SK-N-SH (cell line): ENCODE data around the gene NCAM1. TPM values are rescaled to one million over a fixed set of nuclear protein-coding genes. Genes with fewer than 3 reads are reported as not detected.

ENCODE experiments used
- CTCF ChIA-PET: fragments of 300-600, 350-600 bp; formaldehyde crosslinking; extraction: SDS; loops from one replicate; lab custom pipeline; 2021; lab: Yijun Ruan, JAX
- POLR2A ChIA-PET: fragments of 350-600 bp; sonication (Branson Sonifier 250); formaldehyde crosslinking; extraction: SDS; loops from one replicate; lab custom pipeline; 2020; ENCODE audit warnings: antibody characterized with exemption, inconsistent platforms; lab: Yijun Ruan, JAX
- DNase-seq: peaks from one replicate; pipeline ENCODE4 v3.0.0; 2012
- H2AFZ ChIP-seq: fragments of 200-600 bp; sonication (generic); 2 replicates; pipeline ENCODE4 v1.8.1; 2016; ENCODE audit warnings: antibody characterized with exemption, mild to moderate bottlenecking, low read depth
- H3F3A ChIP-seq: fragments of 200-600 bp; sonication (generic); replicated peaks from 2 replicates; pipeline ENCODE3; 2016; ENCODE audit warnings: antibody characterized with exemption, mild to moderate bottlenecking; ENCODE audit not compliant: insufficient read depth
- H3K27ac ChIP-seq, 2 experiments: fragments of 200-500 bp in 1 of 2; fragments of 200-600 bp in 1 of 2; sonication (Bioruptor generic) in 1 of 2; sonication (generic), shearing (Covaris generic) in 1 of 2; 2 replicates each; pipeline versions ENCODE4 v1.5.1 to v1.6.1; 2014 to 2016; ENCODE audit warnings: low read depth in 2 of 2, inconsistent platforms in 1 of 2, low read length in 1 of 2, mild to moderate bottlenecking in 1 of 2, mixed read lengths in 1 of 2
- H3K27me3 ChIP-seq: fragments of 200-600 bp; sonication (generic), shearing (Covaris generic); 2 replicates; pipeline ENCODE4 v1.6.1; 2016; ENCODE audit warnings: mixed run types; ENCODE audit not compliant: insufficient read depth
- H3K36me3 ChIP-seq, 2 experiments: fragments of 200-500 bp in 1 of 2; fragments of 200-600 bp in 1 of 2; sonication (Bioruptor generic) in 1 of 2; sonication (generic) in 1 of 2; replicated peaks in 1 of 2; 2 replicates each; pipeline versions ENCODE3 to v1.5.1; 2014 to 2016; ENCODE audit warnings: low read length in 1 of 2, mild to moderate bottlenecking in 1 of 2; ENCODE audit not compliant: insufficient read depth in 2 of 2, control insufficient read depth in 1 of 2
- H3K4me1 ChIP-seq, 2 experiments: fragments of 200-500 bp in 1 of 2; fragments of 200-600 bp in 1 of 2; sonication (Bioruptor generic) in 1 of 2; sonication (generic), shearing (Covaris generic) in 1 of 2; 2 replicates each; pipeline versions ENCODE4 v1.5.1 to v1.6.1; 2014 to 2016; ENCODE audit warnings: low read depth in 1 of 2, low read length in 1 of 2, mixed run types in 1 of 2; ENCODE audit not compliant: insufficient read depth in 2 of 2, control insufficient read depth in 1 of 2
- H3K4me2 ChIP-seq: fragments of 200-600 bp; sonication (generic), shearing (Covaris generic); 2 replicates; pipeline ENCODE4 v1.6.1; 2017; ENCODE audit warnings: mixed run types
- H3K4me3 ChIP-seq, 2 experiments: fragments of 200-500 bp in 1 of 2; fragments of 200-600 bp in 1 of 2; sonication (Bioruptor generic) in 1 of 2; sonication (generic), shearing (Covaris generic) in 1 of 2; 2 replicates each; pipeline versions ENCODE4 v1.5.1 to v1.8.1; 2014 to 2016; ENCODE audit warnings: low read depth in 2 of 2, inconsistent platforms in 1 of 2, low read length in 1 of 2, mild to moderate bottlenecking in 1 of 2, mixed read lengths in 1 of 2, moderate library complexity in 1 of 2
- H3K79me2 ChIP-seq: fragments of 200-600 bp; sonication (generic); 2 replicates; pipeline ENCODE4 v1.8.1; 2017; ENCODE audit warnings: mild to moderate bottlenecking; ENCODE audit not compliant: insufficient read depth
- H3K9ac ChIP-seq: fragments of 200-600 bp; sonication (generic); 2 replicates; pipeline ENCODE4 v1.6.1; 2017; ENCODE audit warnings: mixed run types
- H3K9me2 ChIP-seq: fragments of 200-600 bp; sonication (generic); 2 replicates; pipeline ENCODE4 v1.6.1; 2017; ENCODE audit warnings: mixed run types
- H3K9me3 ChIP-seq: fragments of 200-600 bp; sonication (generic); 2 replicates; pipeline ENCODE4 v1.6.1; 2017; ENCODE audit warnings: mixed run types, mild to moderate bottlenecking, moderate library complexity
- H4K20me1 ChIP-seq: fragments of 200-600 bp; sonication (generic); 2 replicates; pipeline ENCODE4 v1.6.1; 2017; ENCODE audit warnings: mild to moderate bottlenecking, mixed run types; ENCODE audit not compliant: insufficient read depth
- ELF1 ChIP-seq: IDR thresholded peaks from 2 replicates; pipeline ENCODE4 v1.4.0; 2012
- FOSL2 ChIP-seq: IDR thresholded peaks from 2 replicates; pipeline ENCODE4 v1.4.0; 2012; ENCODE audit warnings: low read depth, mild to moderate bottlenecking, moderate library complexity, borderline replicate concordance
- FOXJ3 ChIP-seq: sonication (generic); formaldehyde crosslinking; IDR thresholded peaks from 2 replicates; pipeline ENCODE4 v1.5.1; 2020; ENCODE audit warnings: mild to moderate bottlenecking, missing genetic modification reagents
- GABPA ChIP-seq: IDR thresholded peaks from 2 replicates; pipeline ENCODE4 v1.4.0; 2012; ENCODE audit warnings: low read depth, mild to moderate bottlenecking
- GATA2 ChIP-seq: sonication (generic); formaldehyde crosslinking; IDR thresholded peaks from 2 replicates; pipeline ENCODE4 v1.5.0; 2020; ENCODE audit warnings: mild to moderate bottlenecking, missing genetic modification reagents
- JUND ChIP-seq: IDR thresholded peaks from 2 replicates; pipeline ENCODE4 v1.4.0; 2012
- PBX3 ChIP-seq: IDR thresholded peaks from 2 replicates; pipeline ENCODE4; 2012
- REST ChIP-seq: IDR thresholded peaks from 2 replicates; pipeline ENCODE4 v1.6.1; 2012; ENCODE audit warnings: mild to moderate bottlenecking, low read depth, low read length, moderate library complexity
- RXRA ChIP-seq: IDR thresholded peaks from 2 replicates; pipeline ENCODE4 v1.4.0; 2012; ENCODE audit warnings: low read depth, mild to moderate bottlenecking, borderline replicate concordance
- SIN3A ChIP-seq: IDR thresholded peaks from 2 replicates; pipeline ENCODE4 v1.6.1; 2012; ENCODE audit warnings: low read depth, mild to moderate bottlenecking, low read length, moderate library complexity, borderline replicate concordance
- TEAD4 ChIP-seq: IDR thresholded peaks from 2 replicates; pipeline ENCODE4 v1.4.0; 2012; ENCODE audit warnings: mild to moderate bottlenecking, borderline replicate concordance; ENCODE audit not compliant: insufficient read depth
- WGBS: methylation state at CpG from one replicate; pipeline ENCODE4 v1.1.6; 2017; ENCODE audit warnings: low lambda C conversion rate; 5-methylcytosine and 5-hydroxymethylcytosine counted together
- polyA plus RNA-seq, 3 experiments: library from polyadenylated mRNA; depleted of rRNA; stranded (reverse); fragments of >200 nt; gene quantifications; 2 replicates each; pipeline ENCODE4 v1.2.3, GENCODE V29; 2012
- TF ChIP-seq, protein P1 (sequence below): IDR thresholded peaks from 2 replicates; pipeline ENCODE4 v1.4.0; 2012; ENCODE audit warnings: low read depth, borderline replicate concordance
- TF ChIP-seq, protein P2 (sequence below): fragments of 200-600 bp; sonication (generic); IDR thresholded peaks from 2 replicates; pipeline ENCODE4 v1.6.1; 2017; ENCODE audit warnings: antibody characterized with exemption, mild to moderate bottlenecking, moderate library complexity

The NCAM1 gene
- polyA plus RNA-seq, 1 of the 3 experiments (the other 2 are of a cell fraction) = 19.4 TPM

- POLR2A ChIA-PET = no interaction called here
- H4K20me1 ChIP-seq = no peaks in the 10 kb centered on the region
- no peaks in the 10 kb centered on the region for H3K9me3 ChIP-seq
- H3K9me2 ChIP-seq = no peaks in the 10 kb centered on the region
- DNase-seq = no peak
- no peak for TF ChIP-seq SIN3A
- no peak for TF ChIP-seq GABPA
- TF ChIP-seq FOSL2 = peak; percentile 50
- TF ChIP-seq PBX3 = peak; percentile 22; the same call in 1 of the 2 replicates
- peak; percentile 31; the same call in 1 of the 2 replicates for TF ChIP-seq JUND
- TF ChIP-seq GATA2 (CRISPR knock-in tag) = no peak
- TF ChIP-seq, protein P1, sequence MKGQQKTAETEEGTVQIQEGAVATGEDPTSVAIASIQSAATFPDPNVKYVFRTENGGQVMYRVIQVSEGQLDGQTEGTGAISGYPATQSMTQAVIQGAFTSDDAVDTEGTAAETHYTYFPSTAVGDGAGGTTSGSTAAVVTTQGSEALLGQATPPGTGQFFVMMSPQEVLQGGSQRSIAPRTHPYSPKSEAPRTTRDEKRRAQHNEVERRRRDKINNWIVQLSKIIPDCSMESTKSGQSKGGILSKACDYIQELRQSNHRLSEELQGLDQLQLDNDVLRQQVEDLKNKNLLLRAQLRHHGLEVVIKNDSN = peak; percentile 20; the same call in 1 of the 2 replicates
- TF ChIP-seq RXRA = no peak
- TF ChIP-seq, all 33 proteins: peak for 4
- Histone ChIP-seq H3K9ac (no peak overlapping the region), H3K27ac (no peak overlapping the region), H3K4me3 (no peak overlapping the region), H3K79me2 (no peaks in the 10 kb centered on the region), H3K4me1 (peaks cover 0 to 23% of the 10 kb centered on the region in 2 experiments; a peak in 2 of 4 replicates), H3K27me3 (no peaks in the 10 kb centered on the region), H3K4me2 (no peak overlapping the region), H2AFZ (no peak overlapping the region), H3F3A (no peaks in the 10 kb centered on the region), H3K36me3 (no peaks in the 10 kb centered on the region)
- 63% methylated on average over 5 of the region's 5 CpGs for WGBS
- CTCF ChIA-PET = interaction anchor here (1.0 to 1.6 kb wide), 4 partner anchors 10 to 75 kb away, joined by 3 to 5 read pairs (median 3); no protein-coding TSS in a partner anchor
Measured at GRCh38 chr11:113184498-113184897, 223.3 kb downstream of the NCAM1 start.

DNA sequence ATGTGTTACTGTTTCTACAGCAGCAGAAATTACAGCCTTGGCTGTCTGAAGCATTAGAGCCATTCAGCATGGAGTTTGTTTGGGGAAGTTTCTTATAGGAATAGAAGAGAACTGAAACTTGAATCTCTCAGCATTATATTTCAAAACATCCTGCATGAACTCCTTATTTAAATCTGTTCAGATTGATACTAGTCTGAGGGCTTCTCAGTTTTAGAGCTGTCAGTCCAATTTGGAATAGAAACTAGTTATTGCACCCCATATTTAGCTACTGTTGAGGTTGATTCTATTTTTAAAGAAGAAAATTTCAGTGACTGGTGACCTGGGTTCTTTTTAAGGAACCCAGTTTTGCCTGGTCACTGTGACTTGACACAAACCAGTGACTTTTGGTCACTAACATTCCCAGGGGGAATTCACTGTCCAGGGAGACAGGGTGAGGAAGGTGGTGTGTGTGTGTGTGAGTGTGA lies 227.2 kb downstream of the NCAM1 start:
- CTCF ChIA-PET = interaction anchor here (0.8 to 1.4 kb wide), 2 partner anchors 15 to 86 kb away, joined by 3 to 4 read pairs; no protein-coding TSS in a partner anchor
- peaks cover 5 to 35% of the 10 kb centered on the region in 2 experiments; a peak in 2 of 4 replicates for H3K4me1 ChIP-seq
- DNase-seq = no peak
- POLR2A ChIA-PET = no interaction called here
- H3K36me3 ChIP-seq = no peaks in the 10 kb centered on the region
- no peaks in the 10 kb centered on the region for H4K20me1 ChIP-seq
- H3K27ac ChIP-seq = no peak overlapping the region
- H2AFZ ChIP-seq = no peak overlapping the region
- no peaks in the 10 kb centered on the region for H3K27me3 ChIP-seq
- H3K9me2 ChIP-seq = no peaks in the 10 kb centered on the region
- H3K9me3 ChIP-seq = no peaks in the 10 kb centered on the region
- TF ChIP-seq TEAD4 = no peak
- TF ChIP-seq, protein P2, sequence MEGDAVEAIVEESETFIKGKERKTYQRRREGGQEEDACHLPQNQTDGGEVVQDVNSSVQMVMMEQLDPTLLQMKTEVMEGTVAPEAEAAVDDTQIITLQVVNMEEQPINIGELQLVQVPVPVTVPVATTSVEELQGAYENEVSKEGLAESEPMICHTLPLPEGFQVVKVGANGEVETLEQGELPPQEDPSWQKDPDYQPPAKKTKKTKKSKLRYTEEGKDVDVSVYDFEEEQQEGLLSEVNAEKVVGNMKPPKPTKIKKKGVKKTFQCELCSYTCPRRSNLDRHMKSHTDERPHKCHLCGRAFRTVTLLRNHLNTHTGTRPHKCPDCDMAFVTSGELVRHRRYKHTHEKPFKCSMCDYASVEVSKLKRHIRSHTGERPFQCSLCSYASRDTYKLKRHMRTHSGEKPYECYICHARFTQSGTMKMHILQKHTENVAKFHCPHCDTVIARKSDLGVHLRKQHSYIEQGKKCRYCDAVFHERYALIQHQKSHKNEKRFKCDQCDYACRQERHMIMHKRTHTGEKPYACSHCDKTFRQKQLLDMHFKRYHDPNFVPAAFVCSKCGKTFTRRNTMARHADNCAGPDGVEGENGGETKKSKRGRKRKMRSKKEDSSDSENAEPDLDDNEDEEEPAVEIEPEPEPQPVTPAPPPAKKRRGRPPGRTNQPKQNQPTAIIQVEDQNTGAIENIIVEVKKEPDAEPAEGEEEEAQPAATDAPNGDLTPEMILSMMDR = no peak
- TF ChIP-seq GATA2 (CRISPR knock-in tag) = no peak
- no peak for TF ChIP-seq ELF1
- TF ChIP-seq FOXJ3 (CRISPR knock-in tag) = no peak
- TF ChIP-seq REST = no peak
- no peak overlapping the region for H3K4me2 ChIP-seq
- no peaks in the 10 kb centered on the region for H3K79me2 ChIP-seq
- no peaks in the 10 kb centered on the region for H3F3A ChIP-seq
- H3K4me3 ChIP-seq = no peak overlapping the region
- H3K9ac ChIP-seq = no peak overlapping the region
